Activated CD4-positive, alpha-beta T cell treated with anti-CD3 and anti-CD28 coated beads for 36 hours (primary cell): ENCODE measurements around the gene ZNF747. TPM values are rescaled to one million over a fixed set of nuclear protein-coding genes. Genes with fewer than 3 reads are reported as not detected.
"Not testable (repeated sequence)": the region's sequence is repeated elsewhere in the genome, so short reads cannot be mapped to it uniquely, and the experiment has no call there.

Experiments used
- ATAC-seq: fragments of 200-7000 bp; cut with Tn5 transposase; one replicate; pipeline ENCODE4 v1.10.0; 2021; ENCODE audit warnings: mild to moderate bottlenecking, moderate library complexity
- CTCF ChIA-PET: fragments of 350-600 bp; sonication (Branson Sonifier 250); formaldehyde crosslinking; loops from one replicate; lab custom pipeline; 2021; ENCODE audit warnings: antibody characterized with exemption; lab: Charles Lee
- POLR2A ChIA-PET: fragments of 350-600 bp; sonication (Branson Sonifier 250); formaldehyde crosslinking; loops from one replicate; lab custom pipeline; 2021; ENCODE audit warnings: antibody characterized with exemption, inconsistent platforms; lab: Charles Lee
- DNase-seq: peaks from one replicate; pipeline ENCODE4 v3.0.0-alpha.2; 2020
- H3K27ac Mint-ChIP-seq: one replicate; pipeline ENCODE4 v1.8.0; 2021; ENCODE audit warnings: mixed read lengths
- H3K27me3 Mint-ChIP-seq: one replicate; pipeline ENCODE4 v1.8.0; 2021; ENCODE audit warnings: mixed read lengths
- H3K36me3 Mint-ChIP-seq: one replicate; pipeline ENCODE4 v1.8.0; 2021; ENCODE audit warnings: low read depth, mixed read lengths
- H3K4me1 Mint-ChIP-seq: one replicate; pipeline ENCODE4 v1.8.0; 2021; ENCODE audit warnings: mixed read lengths
- H3K4me3 Mint-ChIP-seq: one replicate; pipeline ENCODE4 v1.8.0; 2021; ENCODE audit warnings: mild to moderate bottlenecking, moderate library complexity, mixed read lengths
- H3K9me3 Mint-ChIP-seq: one replicate; pipeline ENCODE4 v1.8.0; 2021; ENCODE audit warnings: low read depth, mixed read lengths
- intact Hi-C, 2 experiments: fragments of 100-400 bp; cut with DNase I in 1 of 2; cut with micrococcal nuclease in 1 of 2; formaldehyde crosslinking; loops; one replicate each; pipeline versions ENCODE4 v1.14.2 to v1.15.1; 2022 to 2024; cut with DNase I, micrococcal nuclease
- total RNA-seq, 2 experiments: library from RNA; stranded (reverse); gene quantifications; one replicate each; pipeline ENCODE4 v1.2.3, GENCODE V29; 2021

Gene ZNF747
- total RNA-seq, 2 experiments from 2014 or later, result 6.3 to 8.0 TPM

GRCh38 chr16:30525844-30526136 is 8.9 kb downstream of the ZNF747 start:
- ATAC-seq (no peak), DNase-seq (no peak)
- intact Hi-C loops, result loop anchor here (1.0 to 5.0 kb wide), 9 partner anchors 9 to 155 kb away; partner anchors contain the start of genes DCTPP1 (in 1 of the 2), ITGAL (in 1 of the 2), PRR14 (in 1 of the 2) and TBC1D10B (in 1 of the 2)
- CTCF ChIA-PET, result interaction anchor here (0.8 to 1.0 kb wide), 2 partner anchors 96 to 407 kb away, joined by 3 to 5 read pairs; partner anchors contain the start of gene DCTPP1
- Mint-ChIP-seq H3K27me3 (no peaks in the 10 kb centered on the region), H3K4me1 (peaks cover 33% of the 10 kb centered on the region), H3K4me3 (peak overlapping the region; percentile 73), H3K27ac (no peak overlapping the region), H3K36me3 (peaks cover 17% of the 10 kb centered on the region), H3K9me3 (no peaks in the 10 kb centered on the region)
- POLR2A ChIA-PET, result interaction anchor here (1.2 kb wide), 1 partner anchor 35 kb away, joined by 3 read pairs; no protein-coding TSS in a partner anchor

DNA sequence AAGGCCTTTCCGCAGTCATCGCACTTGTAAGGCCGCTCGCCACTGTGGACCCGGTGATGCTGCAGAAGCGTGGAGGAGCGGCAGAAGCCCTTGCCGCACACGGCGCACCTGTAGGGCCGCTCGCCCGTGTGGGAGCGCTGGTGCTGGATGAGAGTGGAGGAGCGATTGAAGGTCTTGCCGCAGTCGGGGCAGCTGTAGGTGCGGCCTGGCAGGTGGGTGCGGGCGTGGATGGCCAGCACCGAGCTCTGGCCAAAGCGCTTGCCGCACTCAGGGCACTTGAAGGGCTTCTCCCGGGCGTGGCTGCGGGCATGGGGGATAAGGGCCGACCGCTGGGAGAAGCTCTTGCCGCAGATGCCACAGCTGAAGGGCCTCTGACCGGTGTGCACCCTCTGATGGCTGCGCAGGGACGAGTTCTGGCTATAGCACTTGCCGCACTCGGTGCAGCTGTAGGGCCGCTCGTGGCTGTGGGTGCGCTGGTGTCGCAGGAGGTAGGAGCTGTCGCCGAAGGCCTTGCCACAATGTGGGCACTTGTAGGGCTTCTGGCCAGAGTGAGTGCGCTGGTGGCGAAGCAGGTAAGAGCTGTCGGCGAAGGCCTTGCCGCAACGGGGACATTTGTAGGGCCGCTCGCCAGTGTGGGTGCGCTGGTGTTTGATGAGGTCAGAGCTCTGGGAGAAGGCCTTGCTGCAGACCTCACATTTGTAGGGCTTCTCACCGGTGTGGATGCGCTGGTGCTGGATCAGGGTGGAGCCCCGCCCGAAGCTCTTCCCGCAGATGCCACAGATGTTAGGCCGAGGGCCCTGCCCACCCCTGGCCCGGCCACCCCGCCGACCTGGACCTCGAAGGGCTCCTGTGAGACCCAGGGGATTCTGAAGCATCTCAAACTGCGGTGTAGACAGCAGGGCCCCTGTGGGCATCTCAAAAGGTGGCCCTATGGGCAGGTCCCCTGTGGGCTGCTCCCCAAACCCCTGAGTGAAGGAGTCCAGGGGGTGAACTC is 9.8 kb downstream of the ZNF747 start:
- Mint-ChIP-seq H3K4me1 (peaks cover 23% of the 10 kb centered on the region), H3K27ac (no peak overlapping the region), H3K9me3 (no peaks in the 10 kb centered on the region), H3K4me3 (no peak overlapping the region), H3K27me3 (no peaks in the 10 kb centered on the region), H3K36me3 (peaks cover 21% of the 10 kb centered on the region)
- ATAC-seq (no peak), DNase-seq (no peak)
- ChIA-PET CTCF (interaction anchor here (0.6 to 1.0 kb wide), 4 partner anchors 74 to 406 kb away, joined by 3 to 5 read pairs (median 4); partner anchors contain the start of gene DCTPP1), POLR2A (interaction anchor here (0.6 to 1.2 kb wide), 3 partner anchors 28 to 49 kb away, joined by 3 read pairs; no protein-coding TSS in a partner anchor)
- intact Hi-C loops, result loop anchor here in 1 of 2 experiments (5.0 kb wide), 1 partner anchor 68 kb away; no protein-coding TSS in a partner anchor

DNA sequence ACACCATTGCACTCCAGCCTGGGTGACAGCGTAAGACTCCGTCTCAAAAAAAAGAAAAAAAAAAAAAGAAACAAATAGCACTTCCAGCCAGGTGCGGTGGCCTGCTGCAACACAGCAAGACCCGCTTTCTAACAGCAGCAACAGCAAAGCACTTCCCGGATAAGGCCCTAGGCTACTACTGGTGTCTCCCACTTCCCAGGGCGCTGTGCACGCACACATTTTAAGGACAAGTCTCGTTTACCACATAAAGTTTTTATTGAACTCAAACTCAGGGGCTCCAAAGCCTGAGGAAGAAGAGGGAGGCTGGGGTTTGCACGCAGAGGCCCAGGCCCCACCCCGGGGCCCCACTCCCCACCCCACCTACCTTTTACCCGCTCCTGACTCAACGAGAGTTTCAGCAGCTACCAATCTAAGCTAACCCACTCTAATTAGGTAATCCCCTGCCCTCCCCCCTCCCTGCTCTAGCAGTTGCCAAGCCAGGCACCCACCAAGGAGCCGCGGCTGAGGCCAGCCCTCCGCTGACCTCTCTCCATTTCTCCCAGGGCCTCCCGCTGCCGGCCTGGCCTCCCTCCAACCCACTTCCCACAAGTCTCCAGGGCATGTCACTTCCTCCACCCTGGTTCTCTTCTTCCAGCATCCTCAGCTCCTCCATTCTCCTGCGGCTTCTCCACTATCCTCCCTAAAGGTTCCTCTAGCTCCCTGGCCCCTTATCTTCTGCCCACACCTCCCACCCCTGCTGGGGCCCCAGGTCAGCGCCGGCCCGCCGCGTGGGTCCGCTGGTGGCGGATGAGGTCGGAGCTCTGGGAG is 10.7 kb downstream of the ZNF747 start:
- no peak overlapping the region for H3K4me3 Mint-ChIP-seq
- H3K27ac Mint-ChIP-seq, result no peak overlapping the region
- DNase-seq (no peak), ATAC-seq (no peak)
- peaks cover 17% of the 10 kb centered on the region for H3K4me1 Mint-ChIP-seq
- ChIA-PET CTCF (interaction anchor here (0.6 kb wide), 1 partner anchor 98 kb away, joined by 4 read pairs; no protein-coding TSS in a partner anchor), POLR2A (interaction anchor here (0.9 kb wide), 1 partner anchor 49 kb away, joined by 3 read pairs; no protein-coding TSS in a partner anchor)
- H3K27me3 Mint-ChIP-seq, result no peaks in the 10 kb centered on the region
- intact Hi-C loops, result no loop called here
- H3K9me3 Mint-ChIP-seq, result no peaks in the 10 kb centered on the region
- H3K36me3 Mint-ChIP-seq, result peaks cover 30% of the 10 kb centered on the region

GRCh38 chr16:30522702-30523463 is 11.8 kb downstream of the ZNF747 start:
- H3K27ac Mint-ChIP-seq, H3K4me1 Mint-ChIP-seq, DNase-seq, intact Hi-C loops, ATAC-seq, H3K4me3 Mint-ChIP-seq, H3K9me3 Mint-ChIP-seq, H3K27me3 Mint-ChIP-seq: not testable (repeated sequence)
- POLR2A ChIA-PET, result interaction anchor here (0.5 to 1.1 kb wide), 2 partner anchors 12 to 15 kb away, joined by 3 to 7 read pairs; no protein-coding TSS in a partner anchor
- CTCF ChIA-PET, result interaction anchor here (1.1 to 1.3 kb wide), 3 partner anchors 54 to 93 kb away, joined by 3 to 4 read pairs (median 3); partner anchors contain the start of gene DCTPP1
- H3K36me3 Mint-ChIP-seq, result peaks cover 37% of the 10 kb centered on the region

GRCh38 chr16:30521873-30522641 is 12.6 kb downstream of the ZNF747 start:
- POLR2A ChIA-PET, result interaction anchor here (0.6 to 1.1 kb wide), 2 partner anchors 11 to 31 kb away, joined by 3 read pairs; no protein-coding TSS in a partner anchor
- DNase-seq (no peak), ATAC-seq (no peak)
- no peak overlapping the region for H3K4me3 Mint-ChIP-seq
- H3K27ac Mint-ChIP-seq, result peak overlapping the region; percentile 2
- no peaks in the 10 kb centered on the region for H3K27me3 Mint-ChIP-seq
- no peaks in the 10 kb centered on the region for H3K9me3 Mint-ChIP-seq
- peaks cover 45% of the 10 kb centered on the region for H3K36me3 Mint-ChIP-seq
- intact Hi-C loops, result no loop called here
- CTCF ChIA-PET, result interaction anchor here (1.1 to 1.3 kb wide), 3 partner anchors 54 to 92 kb away, joined by 3 to 4 read pairs (median 3); partner anchors contain the start of gene DCTPP1
- H3K4me1 Mint-ChIP-seq, result peaks cover 2% of the 10 kb centered on the region

DNA sequence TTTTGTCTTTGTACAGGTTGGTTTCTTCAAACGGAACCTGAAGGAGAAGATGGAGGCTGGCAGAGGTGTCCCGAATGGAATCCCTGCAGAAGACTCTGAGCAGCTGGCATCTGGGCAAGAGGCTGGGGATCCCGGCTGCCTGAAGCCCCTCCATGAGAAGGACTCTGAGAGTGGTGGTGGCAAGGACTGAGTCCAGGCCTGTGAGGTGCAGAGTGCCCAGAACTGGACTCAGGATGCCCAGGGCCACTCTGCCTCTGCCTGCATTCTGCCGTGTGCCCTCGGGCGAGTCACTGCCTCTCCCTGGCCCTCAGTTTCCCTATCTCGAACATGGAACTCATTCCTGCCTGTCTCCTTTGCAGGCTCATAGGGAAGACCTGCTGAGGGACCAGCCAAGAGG is 13.2 kb downstream of the ZNF747 start:
- no peak for ATAC-seq
- H3K27ac Mint-ChIP-seq, result no peak overlapping the region
- H3K4me3 Mint-ChIP-seq, result no peak overlapping the region
- no peaks in the 10 kb centered on the region for H3K9me3 Mint-ChIP-seq
- intact Hi-C loops, result no loop called here
- no peaks in the 10 kb centered on the region for H3K27me3 Mint-ChIP-seq
- peaks cover 2% of the 10 kb centered on the region for H3K4me1 Mint-ChIP-seq
- ChIA-PET CTCF (no interaction called here), POLR2A (no interaction called here)
- no peak for DNase-seq
- peaks cover 51% of the 10 kb centered on the region for H3K36me3 Mint-ChIP-seq

- H3K4me3 Mint-ChIP-seq, result no peak overlapping the region
- no peaks in the 10 kb centered on the region for H3K27me3 Mint-ChIP-seq
- peaks cover 61% of the 10 kb centered on the region for H3K36me3 Mint-ChIP-seq
- no peak overlapping the region for H3K27ac Mint-ChIP-seq
- intact Hi-C loops, result no loop called here
- no peak for DNase-seq
- H3K4me1 Mint-ChIP-seq, result no peaks in the 10 kb centered on the region
- no peak for ATAC-seq
- ChIA-PET POLR2A (interaction anchor here (0.5 kb wide), 1 partner anchor 434 kb away, joined by 3 read pairs; no protein-coding TSS in a partner anchor), CTCF (interaction anchor here (1.5 kb wide), 1 partner anchor 110 kb away, joined by 4 read pairs; no protein-coding TSS in a partner anchor)
- no peaks in the 10 kb centered on the region for H3K9me3 Mint-ChIP-seq
Measured at GRCh38 chr16:30519120-30520049, 15.3 kb downstream of the ZNF747 start.

DNA sequence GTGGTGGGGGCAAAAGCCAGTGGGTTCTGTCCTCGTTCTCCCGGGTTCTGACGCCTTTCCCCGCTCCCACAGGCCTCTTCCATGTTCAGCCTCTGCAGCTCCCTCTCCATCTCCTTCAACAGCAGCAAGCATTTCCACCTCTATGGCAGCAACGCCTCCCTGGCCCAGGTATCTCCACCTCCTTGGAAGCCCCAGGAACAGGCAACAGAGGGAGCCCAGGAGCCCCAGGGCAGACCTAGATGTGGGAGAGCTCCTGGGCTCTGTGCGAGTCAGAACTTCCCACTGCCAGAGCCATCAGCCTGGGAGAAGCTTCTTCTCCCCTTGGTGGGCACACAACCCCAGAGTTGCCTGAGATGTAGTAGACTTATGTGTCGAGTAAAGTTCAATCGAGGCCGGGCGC is 16.1 kb downstream of the ZNF747 start:
- POLR2A ChIA-PET, result no interaction called here
- Mint-ChIP-seq H3K36me3 (peaks cover 66% of the 10 kb centered on the region), H3K9me3 (no peaks in the 10 kb centered on the region), H3K4me3 (no peak overlapping the region), H3K4me1 (no peaks in the 10 kb centered on the region), H3K27ac (peak overlapping the region; percentile 66), H3K27me3 (no peaks in the 10 kb centered on the region)
- DNase-seq, result no peak
- CTCF ChIA-PET, result no interaction called here
- no peak for ATAC-seq
- intact Hi-C loops, result no loop called here

DNA sequence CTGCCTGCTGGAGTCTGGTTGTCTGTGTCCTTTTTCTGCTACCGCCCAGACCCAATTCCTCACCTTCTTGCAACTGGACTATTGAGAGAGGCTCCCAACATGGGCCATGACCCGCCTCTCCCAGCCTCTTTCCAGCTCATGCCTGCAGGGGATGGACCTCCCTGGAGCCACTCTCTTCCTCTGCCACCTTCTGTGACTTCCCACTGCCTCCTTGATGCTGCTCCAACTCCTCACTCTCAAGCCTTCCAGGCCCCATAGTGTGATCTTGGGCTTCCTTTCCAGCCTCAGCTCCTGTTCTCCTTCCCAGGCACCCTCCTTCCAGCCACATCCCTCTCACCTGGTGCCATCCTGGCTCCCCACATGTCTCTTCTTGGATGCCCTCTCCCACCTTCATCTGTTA is 19.4 kb downstream of the ZNF747 start:
- POLR2A ChIA-PET, result no interaction called here

More for the DNA sequence above, 19.4 kb downstream of the ZNF747 start:
- H3K27ac Mint-ChIP-seq, result no peak overlapping the region
- H3K27me3 Mint-ChIP-seq, result no peaks in the 10 kb centered on the region
- peaks cover 78% of the 10 kb centered on the region for H3K36me3 Mint-ChIP-seq
- ATAC-seq (no peak), DNase-seq (no peak)
- intact Hi-C loops, result no loop called here
- CTCF ChIA-PET, result interaction anchor here (0.7 kb wide), 1 partner anchor 301 kb away, joined by 3 read pairs; no protein-coding TSS in a partner anchor
- no peaks in the 10 kb centered on the region for H3K4me1 Mint-ChIP-seq
- no peaks in the 10 kb centered on the region for H3K9me3 Mint-ChIP-seq
- no peak overlapping the region for H3K4me3 Mint-ChIP-seq
